ENCODE data around the gene CDKN2AIPNL.
A peak's percentile ranks its signal among the peaks of the same experiment; 100 is the strongest.

The CDKN2AIPNL gene

DNA sequence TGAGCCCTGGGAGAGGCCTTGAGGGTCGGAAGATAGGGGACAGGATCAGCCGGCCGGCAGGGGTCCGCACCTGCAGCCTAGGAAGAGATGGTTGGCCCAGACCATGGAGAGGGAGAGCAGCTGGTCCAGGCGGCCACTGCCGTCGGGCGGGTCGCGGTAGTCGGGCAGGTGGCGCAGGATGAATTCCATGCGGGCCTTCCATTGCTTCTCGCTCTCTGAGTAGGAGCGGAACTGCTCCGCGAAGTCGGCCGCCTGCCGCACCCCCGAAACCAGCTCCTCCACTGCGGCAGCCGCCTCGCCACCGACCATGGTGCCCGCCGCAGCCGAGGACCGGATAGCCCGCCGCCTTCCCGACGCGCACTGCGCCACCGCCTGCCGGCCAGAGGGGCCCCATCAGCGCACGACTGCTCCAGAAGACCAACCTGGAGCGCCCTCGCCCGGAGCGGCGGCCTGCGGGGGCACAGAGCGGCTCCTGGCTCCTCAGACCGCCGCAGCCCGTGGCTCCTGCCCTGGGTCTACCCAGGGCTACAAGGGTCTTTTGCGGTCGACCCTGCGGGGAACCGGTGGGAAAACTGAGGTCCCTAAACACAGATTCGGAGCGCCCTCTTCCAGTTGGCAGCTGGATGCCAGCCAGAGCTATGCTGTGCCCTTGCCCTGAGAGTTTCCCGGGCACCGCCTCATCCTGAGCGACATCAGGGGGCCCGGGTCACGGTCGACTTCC lies at the start of gene CDKN2AIPNL:
CDKN2AIPNL (minus strand) TSS at position 336 of the 721 bp plus-strand sequence; CDS start at position 309, 27 bp downstream.
- peak; percentile 63 for DNase-seq

- no peak for DNase-seq
Measured at GRCh38 chr5:134460551-134460950, 48.9 kb upstream of the CDKN2AIPNL start.

DNA sequence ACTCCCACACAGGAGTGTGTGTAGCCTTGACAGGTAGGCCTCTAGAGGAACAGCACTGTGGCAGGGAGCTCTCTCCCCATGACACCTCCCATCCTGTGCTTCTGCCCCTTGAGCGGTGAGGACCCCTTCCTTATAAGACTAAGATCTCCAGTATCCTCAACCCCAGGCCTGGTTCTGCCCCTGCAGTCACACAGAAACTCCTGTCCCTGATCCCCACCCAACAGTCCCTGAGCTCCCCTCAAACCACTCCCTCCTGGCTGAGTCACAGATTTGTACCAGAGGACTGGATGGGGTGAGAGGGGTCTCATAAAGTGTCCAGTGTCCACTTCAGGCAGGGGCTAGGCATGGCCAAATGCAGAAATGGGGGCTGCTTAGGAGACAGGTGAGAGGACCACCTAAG lies 47.8 kb upstream of the CDKN2AIPNL start:
- no peak for DNase-seq

GRCh38 chr5:134459010-134459403 lies 47.3 kb upstream of the CDKN2AIPNL start:
- DNase-seq = no peak

DNA sequence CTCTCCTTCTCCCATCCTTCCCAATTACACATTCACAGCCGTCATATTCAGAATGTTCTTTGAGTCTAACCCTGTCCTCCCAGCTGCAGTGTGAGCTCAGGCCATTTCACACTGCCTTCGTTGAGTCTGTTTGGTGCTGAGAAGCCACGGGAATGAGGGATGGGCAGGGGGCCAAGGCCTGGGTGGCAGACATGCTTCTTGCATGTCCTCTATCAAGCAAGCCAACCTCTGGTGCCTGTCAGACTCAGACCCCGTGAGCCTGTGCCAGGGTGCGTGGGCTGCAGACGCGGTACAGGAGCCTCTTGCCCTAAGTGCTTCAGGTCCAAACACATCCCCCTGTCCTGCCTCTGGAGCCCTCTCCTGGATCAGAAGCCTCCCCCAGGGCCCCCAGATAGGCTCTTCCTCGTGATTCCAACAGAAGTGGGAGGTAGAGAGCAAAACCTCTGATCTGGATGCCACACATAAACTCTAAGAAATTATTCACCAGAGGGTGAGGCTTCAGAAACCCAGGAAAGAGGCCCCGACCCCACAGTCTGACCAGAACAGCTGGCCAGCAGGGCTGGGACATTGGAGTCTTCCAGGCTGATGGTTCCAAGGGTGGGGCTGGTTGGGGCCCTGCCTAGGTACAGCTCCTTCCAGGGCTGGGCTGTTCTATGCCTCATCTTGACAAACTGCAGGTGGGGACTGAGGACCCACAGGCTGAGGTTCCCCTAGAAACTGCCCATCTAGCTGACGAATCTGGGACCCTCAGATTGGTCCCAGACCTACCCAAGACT lies 46.7 kb upstream of the CDKN2AIPNL start:
- DNase-seq = no peak

DNA sequence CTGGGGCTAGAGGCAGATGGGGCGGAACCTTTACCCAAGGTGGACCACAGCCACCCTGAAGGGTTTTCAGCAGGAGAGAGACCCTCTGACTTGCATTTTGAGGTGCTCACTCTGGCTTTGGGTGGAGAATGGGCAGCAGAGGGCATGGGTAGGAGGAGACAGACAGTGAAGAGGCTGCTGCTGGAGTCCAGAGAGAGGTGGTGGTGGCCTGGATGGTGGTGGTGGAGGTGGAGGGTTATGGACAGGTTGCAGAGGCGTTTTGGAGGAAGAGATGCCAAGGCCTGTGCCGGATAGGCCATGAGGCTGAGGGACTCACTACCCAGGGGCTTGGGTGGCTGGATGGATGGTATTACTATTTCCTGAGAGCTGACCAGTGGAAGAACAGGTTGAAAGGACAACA lies 46.1 kb upstream of the CDKN2AIPNL start:
- no peak for DNase-seq

DNA sequence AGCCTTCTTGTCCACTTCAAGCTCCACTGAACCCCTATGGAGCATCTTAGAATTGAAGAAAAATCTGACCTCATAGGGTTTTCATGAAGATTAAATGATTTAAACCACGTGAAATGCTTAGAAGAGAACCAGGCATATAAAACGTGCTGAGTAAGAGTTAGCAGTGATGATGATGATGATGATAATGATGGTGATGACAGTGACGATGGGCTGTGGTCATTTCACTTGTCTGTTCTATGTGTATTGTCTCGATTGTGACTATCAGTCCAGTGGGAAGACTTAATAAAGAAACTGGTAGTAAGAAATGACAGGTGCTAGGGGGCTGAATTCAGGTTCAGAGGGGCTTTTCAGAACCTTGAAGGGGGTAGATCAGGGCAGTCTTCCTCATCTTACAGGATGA lies 45.1 kb upstream of the CDKN2AIPNL start:
- DNase-seq = no peak

GRCh38 chr5:134455466-134455865 lies 43.8 kb upstream of the CDKN2AIPNL start:
- no peak for DNase-seq

DNA sequence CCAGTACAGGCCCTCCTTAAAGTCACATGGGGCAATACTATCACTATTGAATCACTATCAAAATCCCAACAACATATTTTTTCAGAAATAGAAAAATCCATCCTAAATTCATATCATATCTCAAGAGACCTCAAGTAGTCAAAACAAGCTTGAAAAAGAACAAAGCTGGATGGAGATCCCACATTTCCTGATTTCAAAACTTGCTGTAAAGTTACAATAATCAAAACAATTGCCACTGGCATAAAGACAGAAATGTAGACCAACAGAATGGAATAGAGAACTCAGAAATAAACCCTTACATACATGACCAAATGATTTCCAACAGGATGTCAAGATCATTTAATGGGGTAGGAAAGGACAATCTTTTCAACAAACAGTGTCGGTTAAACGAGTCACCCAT lies 41.3 kb upstream of the CDKN2AIPNL start:
- no peak for DNase-seq

DNA sequence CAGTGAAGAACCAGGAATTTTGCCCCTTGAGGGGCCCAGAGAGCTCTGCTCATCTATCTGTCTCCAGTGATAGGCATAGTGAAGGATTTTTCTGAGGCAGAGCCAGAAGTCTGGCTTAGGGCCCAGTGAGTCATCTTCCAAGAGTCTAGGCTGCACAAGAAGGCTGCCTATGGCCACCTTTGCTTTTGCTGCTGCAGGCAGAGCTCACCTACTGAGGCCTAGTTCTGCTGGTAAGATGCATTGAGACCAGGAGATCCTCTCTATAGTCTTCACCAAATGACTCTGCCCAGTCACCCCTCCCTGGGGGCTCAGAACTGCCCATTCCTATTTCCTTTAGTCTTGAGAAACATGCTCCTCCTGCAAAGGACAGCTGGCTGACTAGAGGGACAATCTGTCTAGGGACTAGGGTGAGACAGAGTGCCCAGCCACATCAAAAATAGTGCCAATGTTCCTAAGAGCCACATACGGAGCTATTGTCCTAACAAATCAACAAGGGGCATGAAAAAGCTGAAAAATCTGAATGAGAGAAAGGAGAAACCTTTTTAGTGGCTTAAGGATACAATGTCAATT lies 40.3 kb upstream of the CDKN2AIPNL start:
- no peak for DNase-seq

GRCh38 chr5:134451225-134451935 lies 39.7 kb upstream of the CDKN2AIPNL start:
- DNase-seq = no peak

DNA sequence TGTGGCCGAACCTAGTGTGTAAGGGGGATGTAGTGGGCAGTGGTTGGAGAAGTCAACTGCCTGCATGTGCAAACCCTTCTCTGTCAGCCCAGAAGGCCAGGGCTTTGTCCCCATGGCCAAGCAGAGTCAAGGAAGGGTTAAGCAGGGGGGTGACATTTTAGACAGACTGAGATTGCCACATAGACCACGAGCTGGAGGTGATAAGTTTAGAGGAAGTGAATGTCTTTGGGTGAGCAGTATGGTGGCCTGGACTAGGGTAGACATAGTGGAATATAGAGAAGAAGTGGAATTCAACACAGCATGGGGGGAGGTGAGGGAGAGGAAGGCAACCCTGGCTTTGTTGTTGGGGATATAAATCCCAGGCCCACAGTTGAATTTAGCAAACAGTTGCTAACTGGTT lies 38.7 kb upstream of the CDKN2AIPNL start:
- no peak for DNase-seq

GRCh38 chr5:134449167-134449566 lies 37.5 kb upstream of the CDKN2AIPNL start:
- no peak for DNase-seq

DNA sequence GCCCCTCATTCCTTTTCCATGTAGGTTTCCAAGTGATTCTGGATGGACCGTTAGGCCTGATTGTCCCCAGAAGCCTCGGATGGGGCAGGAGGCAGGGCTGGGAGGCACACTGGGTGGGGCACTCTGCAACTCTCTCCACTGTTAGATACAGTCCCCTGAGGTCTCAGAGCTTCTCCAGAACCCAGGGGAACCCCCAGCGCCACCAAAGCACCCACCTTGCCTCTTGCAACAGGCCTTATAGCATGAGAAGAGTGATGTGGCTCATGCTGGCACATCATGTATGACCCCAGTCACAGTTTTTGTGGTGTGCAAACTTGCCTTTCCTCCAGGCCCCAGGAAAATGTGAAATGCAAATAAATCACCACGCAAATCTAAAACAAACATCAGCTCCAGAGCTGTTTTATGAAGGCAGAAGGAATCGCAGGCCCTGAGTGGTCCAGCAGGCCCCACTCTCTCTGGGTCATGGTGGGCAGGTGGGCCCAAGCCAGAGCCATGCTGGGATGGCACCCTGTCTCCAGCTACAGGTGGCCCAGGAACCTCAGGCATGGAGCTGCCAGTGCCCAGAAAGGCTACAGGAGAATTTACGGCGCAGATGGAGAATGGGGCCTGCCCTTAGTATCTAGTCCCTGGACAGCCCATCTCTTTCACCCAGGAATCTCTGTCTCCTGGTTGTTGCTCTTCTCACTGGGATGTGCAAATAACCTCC lies 36.3 kb upstream of the CDKN2AIPNL start:
- DNase-seq = no peak

DNA sequence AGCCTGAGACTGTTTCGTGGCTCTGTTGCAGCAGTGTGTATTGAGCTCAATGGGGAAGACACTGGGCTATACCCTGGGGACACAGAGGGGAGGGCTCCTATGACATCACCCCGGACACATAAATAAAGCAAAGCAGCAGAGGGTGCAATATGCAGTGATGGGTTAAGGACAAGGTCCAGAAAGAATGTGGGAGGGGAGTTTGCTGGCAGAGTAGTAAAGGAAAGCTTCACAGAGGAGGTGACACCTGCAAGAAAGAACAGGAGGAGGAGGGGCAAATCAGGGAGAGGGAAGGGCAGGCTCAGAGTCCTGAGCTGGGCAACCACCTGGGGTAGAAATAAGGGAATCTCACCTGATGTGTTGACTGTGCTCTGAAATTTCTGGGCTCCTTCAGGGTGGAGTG lies 35.3 kb upstream of the CDKN2AIPNL start:
- no peak for DNase-seq

DNA sequence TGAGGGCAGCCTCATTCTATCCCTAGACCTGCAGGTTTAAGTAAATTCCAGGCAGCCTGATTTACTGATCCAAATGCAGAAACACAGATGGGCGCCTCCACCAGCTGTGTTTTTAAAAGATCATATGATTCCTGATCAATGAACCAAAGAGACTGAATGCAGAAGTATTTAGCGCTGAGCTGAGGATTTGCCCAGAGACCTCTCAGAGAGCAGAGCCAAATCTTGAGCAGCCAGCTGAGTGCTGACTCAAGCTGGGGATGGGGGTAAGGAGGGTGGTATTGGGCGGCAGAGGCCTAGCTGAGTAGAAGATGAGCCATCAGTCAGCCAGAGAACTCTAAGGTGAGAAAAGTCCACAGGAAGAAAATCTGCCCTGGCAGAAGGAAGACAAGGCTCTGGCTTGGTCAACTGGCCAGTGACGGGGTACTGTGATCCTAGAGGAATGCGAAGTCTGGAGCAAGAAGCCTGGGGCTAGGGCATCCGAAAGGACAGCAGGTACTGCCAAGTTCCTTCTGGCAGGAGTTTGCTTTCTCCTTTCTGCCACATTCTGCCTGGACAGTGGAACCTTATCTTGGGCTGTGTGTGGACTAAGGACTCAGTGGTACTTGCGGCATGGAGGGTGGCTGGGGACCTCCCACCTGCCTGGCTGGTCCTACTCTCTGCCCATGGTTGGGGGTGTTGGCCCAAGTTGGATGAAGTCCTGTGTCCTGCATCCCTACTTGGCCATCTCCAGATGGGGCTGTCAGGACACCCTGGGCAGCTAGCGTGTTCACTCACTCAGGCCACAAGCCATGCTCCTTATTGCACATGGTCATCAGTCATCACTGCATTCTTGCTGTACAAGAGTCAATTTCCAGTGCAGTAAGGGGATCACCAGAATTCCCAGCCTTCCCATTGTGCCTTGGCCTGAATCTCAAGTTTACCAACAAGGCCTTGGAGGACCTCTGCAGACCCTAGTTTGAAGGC lies 34.5 kb upstream of the CDKN2AIPNL start:
- DNase-seq = no peak

DNA sequence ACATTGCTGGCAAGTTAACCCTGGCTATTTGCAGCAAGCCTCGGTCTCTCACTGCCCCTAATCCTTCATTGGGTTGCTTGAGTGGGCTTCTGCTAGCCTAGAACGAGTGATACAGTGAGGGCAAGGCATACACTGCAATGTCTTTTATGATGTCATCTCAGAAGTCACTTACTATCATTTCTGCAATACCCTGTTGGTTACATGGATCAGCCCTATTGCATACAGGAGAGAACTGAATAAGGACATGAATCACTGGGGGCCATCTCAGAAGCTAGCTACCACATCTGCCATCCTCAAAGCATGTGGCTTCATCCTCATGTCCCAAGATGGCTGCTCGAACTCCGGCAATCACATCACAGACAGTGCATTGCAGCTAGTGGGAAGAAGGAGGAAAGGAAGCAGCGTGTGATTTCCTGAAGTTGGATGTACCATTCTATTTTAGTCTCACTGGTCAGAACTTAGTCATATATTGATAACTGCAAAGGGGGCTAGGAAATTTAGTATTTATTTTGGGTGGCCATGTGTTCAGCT lies 33.3 kb upstream of the CDKN2AIPNL start:
- no peak for DNase-seq

DNA sequence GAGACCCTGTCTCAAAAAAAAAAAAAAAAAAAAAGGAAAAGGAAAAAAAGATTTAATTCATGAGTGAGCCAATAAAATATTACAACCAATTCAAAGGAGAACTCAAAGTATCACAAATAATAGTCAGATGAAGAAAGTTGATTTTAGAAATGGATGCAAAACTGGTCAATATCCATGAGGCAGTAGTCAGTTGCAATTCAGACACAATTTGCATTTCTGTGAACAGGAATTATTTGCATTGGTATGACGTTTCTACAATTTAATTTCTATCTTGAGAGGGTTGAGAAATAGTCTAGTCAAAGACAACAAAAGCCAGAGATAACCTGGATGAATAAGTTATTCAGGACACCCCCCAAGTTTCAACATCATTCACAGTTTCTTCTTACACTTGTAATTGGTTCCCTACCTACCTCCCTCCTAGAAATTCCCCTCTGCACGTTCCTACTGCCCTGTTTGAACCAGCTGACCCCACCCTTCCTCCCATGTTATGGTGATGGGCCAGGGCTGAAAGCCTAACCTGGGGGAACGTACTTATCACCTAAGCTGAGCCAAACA lies 28.6 kb upstream of the CDKN2AIPNL start:
- no peak for DNase-seq

- DNase-seq = peak; percentile 71
Measured at GRCh38 chr5:134439210-134439654, 27.6 kb upstream of the CDKN2AIPNL start.

DNA sequence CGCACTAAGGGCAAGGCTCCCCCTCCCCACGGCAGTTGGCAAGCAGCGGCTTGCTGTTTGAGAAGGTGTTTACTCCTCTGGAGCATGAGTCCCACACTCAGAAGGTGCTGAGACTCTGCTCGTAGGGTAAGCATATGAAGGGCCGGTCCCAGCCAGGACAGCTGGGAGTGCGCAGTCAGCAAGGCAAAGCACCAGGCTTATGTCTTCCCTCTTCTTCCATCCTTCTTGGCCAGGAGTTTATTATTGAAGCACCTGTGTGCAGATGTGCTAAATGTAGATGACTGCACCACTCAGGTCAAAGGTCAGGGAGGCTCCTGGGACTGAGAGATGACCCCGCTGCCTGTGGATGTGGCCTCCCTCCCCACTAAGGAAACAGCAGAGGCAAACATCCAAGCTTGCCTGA lies 27.0 kb upstream of the CDKN2AIPNL start:
- no peak for DNase-seq

Measured in NCI-H1105 (cell line).